Astrocyte (in vitro differentiated cells and primary cell): ENCODE measurements around the gene CHD5. TPM values are rescaled to one million over a fixed set of nuclear protein-coding genes. Genes with fewer than 3 reads are reported as not detected.
A peak's percentile ranks its signal among the peaks of the same experiment; 100 is the strongest.

ENCODE experiments used
- DNase-seq: peaks from one replicate; pipeline ENCODE4 v3.0.0-alpha.2; 2010; ENCODE audit warnings: low read depth
- FAIRE-seq: peaks from 2 replicates; lab custom pipeline; 2011; peaks lifted over from hg19 to GRCh38; lab: Jason Lieb, UNC
- H2AFZ ChIP-seq: 2 replicates; pipeline ENCODE4 v1.6.0; 2012; ENCODE audit warnings: low read depth, low read length, inconsistent platforms
- H3K27ac ChIP-seq: 2 replicates; pipeline ENCODE4 v1.5.1; 2011; ENCODE audit warnings: low read depth, low read length, inconsistent platforms
- H3K27me3 ChIP-seq: 2 replicates; pipeline ENCODE4 v1.6.0; 2011; ENCODE audit warnings: low read length, inconsistent platforms; ENCODE audit not compliant: insufficient read depth
- H3K36me3 ChIP-seq: 2 replicates; pipeline ENCODE4 v1.5.1; 2011; ENCODE audit warnings: low read length, inconsistent platforms; ENCODE audit not compliant: insufficient read depth
- H3K4me1 ChIP-seq: 2 replicates; pipeline ENCODE4 v1.5.1; 2011; ENCODE audit warnings: low read length, inconsistent platforms; ENCODE audit not compliant: insufficient read depth
- H3K4me2 ChIP-seq: 2 replicates; pipeline ENCODE4 v1.6.0; 2012; ENCODE audit warnings: low read length, inconsistent platforms
- H3K4me3 ChIP-seq: 2 replicates; pipeline ENCODE4 v1.5.1; 2011; ENCODE audit warnings: low read depth, mild to moderate bottlenecking, low read length, inconsistent platforms; ENCODE audit not compliant: insufficient read depth
- H3K79me2 ChIP-seq: 2 replicates; pipeline ENCODE4 v1.6.0; 2012; ENCODE audit warnings: mild to moderate bottlenecking, low read length, inconsistent platforms; ENCODE audit not compliant: insufficient read depth
- H3K9ac ChIP-seq: 2 replicates; pipeline ENCODE4 v1.6.0; 2012; ENCODE audit warnings: mild to moderate bottlenecking, low read length, inconsistent platforms
- H3K9me3 ChIP-seq: 2 replicates; pipeline ENCODE4 v1.5.1; 2012; ENCODE audit warnings: low read depth, mild to moderate bottlenecking, low read length, inconsistent platforms; ENCODE audit not compliant: insufficient read depth
- H4K20me1 ChIP-seq: 2 replicates; pipeline ENCODE4 v1.6.0; 2012; ENCODE audit warnings: low read length, inconsistent platforms; ENCODE audit not compliant: insufficient read depth
- H3K27ac Mint-ChIP-seq: one replicate; pipeline ENCODE4 v1.8.0; 2021; ENCODE audit warnings: mild to moderate bottlenecking, mixed read lengths; ENCODE audit not compliant: unreplicated experiment
- H3K27me3 Mint-ChIP-seq: one replicate; pipeline ENCODE4 v1.8.0; 2021; ENCODE audit warnings: low read depth, mixed read lengths; ENCODE audit not compliant: unreplicated experiment
- H3K36me3 Mint-ChIP-seq: one replicate; pipeline ENCODE4 v1.8.0; 2021; ENCODE audit warnings: low read depth, mixed read lengths; ENCODE audit not compliant: unreplicated experiment
- H3K4me1 Mint-ChIP-seq: one replicate; pipeline ENCODE4 v1.8.0; 2021; ENCODE audit warnings: low read depth, mixed read lengths; ENCODE audit not compliant: unreplicated experiment
- H3K4me3 Mint-ChIP-seq: one replicate; pipeline ENCODE4 v1.8.0; 2021; ENCODE audit warnings: mild to moderate bottlenecking, moderate library complexity, mixed read lengths; ENCODE audit not compliant: unreplicated experiment
- H3K9me3 Mint-ChIP-seq: one replicate; pipeline ENCODE4 v1.8.0; 2021; ENCODE audit warnings: mild to moderate bottlenecking, mixed read lengths; ENCODE audit not compliant: unreplicated experiment
- EZH2 ChIP-seq: IDR thresholded peaks from 2 replicates; pipeline ENCODE4 v1.6.1; 2012; ENCODE audit warnings: mild to moderate bottlenecking, low read length, inconsistent platforms; ENCODE audit not compliant: insufficient read depth
- total RNA-seq: library from RNA; stranded (reverse); gene quantifications from 2 replicates; pipeline ENCODE4 v1.2.1, GENCODE V29; 2021
- TF ChIP-seq, protein P1 (sequence below): IDR thresholded peaks from 2 replicates; pipeline ENCODE4 v1.5.1; 2011; ENCODE audit warnings: low read depth, mild to moderate bottlenecking, inconsistent platforms, low read length, moderate library complexity; ENCODE audit not compliant: insufficient read depth

CHD5 gene
- total RNA-seq, 1 donor from 2014 or later, result 0.18 TPM

DNA sequence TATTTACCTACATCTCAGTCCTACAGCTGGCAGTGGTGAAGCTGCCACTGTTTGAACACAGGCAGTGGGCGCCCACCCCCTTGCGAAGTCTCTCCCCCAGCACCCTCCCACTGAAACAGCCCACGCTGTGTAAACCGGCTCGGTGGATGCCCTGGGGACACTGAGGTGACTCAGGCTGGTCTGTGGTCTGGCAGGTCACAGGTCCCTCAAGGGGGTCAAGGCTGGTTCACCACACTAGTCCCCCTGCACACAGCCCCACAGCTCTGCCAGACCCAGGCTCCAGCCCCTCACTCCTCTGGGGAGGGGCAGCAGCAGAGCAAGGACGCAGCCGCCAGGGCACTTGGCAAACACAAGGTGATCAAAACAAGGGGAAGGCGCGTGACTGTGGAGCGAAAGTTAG, 7.6 kb downstream of the CHD5 start:
- Histone ChIP-seq H3K27me3 (peaks cover 16% of the 10 kb centered on the region), H3K9ac (no peak overlapping the region), H4K20me1 (no peaks in the 10 kb centered on the region), H3K79me2 (no peaks in the 10 kb centered on the region), H3K36me3 (no peaks in the 10 kb centered on the region), H2AFZ (no peak overlapping the region), H3K4me1 (no peaks in the 10 kb centered on the region), H3K4me2 (no peak overlapping the region), H3K9me3 (peaks cover 6% of the 10 kb centered on the region), H3K27ac (no peak overlapping the region), H3K4me3 (no peak overlapping the region)
- no peak for DNase-seq
- FAIRE-seq, result no peak
- Mint-ChIP-seq H3K4me3 (no peak overlapping the region), H3K4me1 (no peaks in the 10 kb centered on the region), H3K27ac (no peak overlapping the region), H3K27me3 (peaks cover 32% of the 10 kb centered on the region), H3K9me3 (no peaks in the 10 kb centered on the region), H3K36me3 (no peaks in the 10 kb centered on the region)
- TF ChIP-seq, protein P1, sequence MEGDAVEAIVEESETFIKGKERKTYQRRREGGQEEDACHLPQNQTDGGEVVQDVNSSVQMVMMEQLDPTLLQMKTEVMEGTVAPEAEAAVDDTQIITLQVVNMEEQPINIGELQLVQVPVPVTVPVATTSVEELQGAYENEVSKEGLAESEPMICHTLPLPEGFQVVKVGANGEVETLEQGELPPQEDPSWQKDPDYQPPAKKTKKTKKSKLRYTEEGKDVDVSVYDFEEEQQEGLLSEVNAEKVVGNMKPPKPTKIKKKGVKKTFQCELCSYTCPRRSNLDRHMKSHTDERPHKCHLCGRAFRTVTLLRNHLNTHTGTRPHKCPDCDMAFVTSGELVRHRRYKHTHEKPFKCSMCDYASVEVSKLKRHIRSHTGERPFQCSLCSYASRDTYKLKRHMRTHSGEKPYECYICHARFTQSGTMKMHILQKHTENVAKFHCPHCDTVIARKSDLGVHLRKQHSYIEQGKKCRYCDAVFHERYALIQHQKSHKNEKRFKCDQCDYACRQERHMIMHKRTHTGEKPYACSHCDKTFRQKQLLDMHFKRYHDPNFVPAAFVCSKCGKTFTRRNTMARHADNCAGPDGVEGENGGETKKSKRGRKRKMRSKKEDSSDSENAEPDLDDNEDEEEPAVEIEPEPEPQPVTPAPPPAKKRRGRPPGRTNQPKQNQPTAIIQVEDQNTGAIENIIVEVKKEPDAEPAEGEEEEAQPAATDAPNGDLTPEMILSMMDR, result no peak
- TF ChIP-seq EZH2, result no peak

DNA sequence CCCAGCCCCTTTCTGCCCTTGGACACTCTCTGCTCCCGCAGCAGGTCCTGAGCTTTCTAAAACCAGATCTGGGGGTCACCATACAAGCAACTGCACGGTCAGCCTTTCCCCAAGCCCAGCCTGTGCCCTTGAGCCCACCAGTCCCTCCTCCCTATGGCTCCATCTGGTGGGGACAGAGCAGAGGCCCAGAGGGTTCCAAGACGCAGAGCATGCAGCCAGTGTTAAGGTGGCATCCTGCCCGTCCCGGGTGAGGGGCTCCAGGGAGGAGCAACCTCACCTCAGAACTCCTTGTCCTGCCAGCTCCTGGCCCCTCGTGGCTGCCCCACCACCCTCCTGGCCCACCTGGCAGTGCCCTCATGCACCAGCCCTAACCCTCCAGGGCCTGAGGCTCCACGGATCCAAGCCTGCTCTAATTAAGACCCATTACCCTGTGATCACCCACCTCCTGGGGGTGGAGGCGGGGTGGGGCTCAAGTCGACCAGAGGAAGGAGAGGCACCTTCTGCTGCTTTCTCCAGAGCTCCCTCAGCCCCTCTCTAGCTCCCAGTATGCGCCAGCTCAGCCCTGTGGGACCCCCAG, 8.5 kb downstream of the CHD5 start:
- no peaks in the 10 kb centered on the region for H4K20me1 ChIP-seq
- peaks cover 6% of the 10 kb centered on the region for H3K9me3 ChIP-seq
- Mint-ChIP-seq H3K36me3 (no peaks in the 10 kb centered on the region), H3K27ac (no peak overlapping the region), H3K9me3 (no peaks in the 10 kb centered on the region), H3K27me3 (peaks cover 41% of the 10 kb centered on the region), H3K4me1 (no peaks in the 10 kb centered on the region), H3K4me3 (no peak overlapping the region)
- H3K4me2 ChIP-seq, result no peak overlapping the region
- no peak overlapping the region for H2AFZ ChIP-seq
- DNase-seq (no peak), FAIRE-seq (no peak)
- peaks cover 7% of the 10 kb centered on the region for H3K27me3 ChIP-seq
- no peaks in the 10 kb centered on the region for H3K79me2 ChIP-seq
- H3K27ac ChIP-seq, result no peak overlapping the region
- H3K4me1 ChIP-seq, result no peaks in the 10 kb centered on the region
- TF ChIP-seq, protein P1, result peak; percentile 11
- no peak for TF ChIP-seq EZH2
- H3K9ac ChIP-seq, result no peak overlapping the region
- H3K4me3 ChIP-seq, result no peak overlapping the region
- no peaks in the 10 kb centered on the region for H3K36me3 ChIP-seq

GRCh38 chr1:6170742-6171201, 9.3 kb downstream of the CHD5 start:
- no peaks in the 10 kb centered on the region for H3K36me3 Mint-ChIP-seq
- no peaks in the 10 kb centered on the region for H4K20me1 ChIP-seq
- no peak overlapping the region for H3K27ac ChIP-seq
- H3K9ac ChIP-seq, result no peak overlapping the region
- H3K79me2 ChIP-seq, result no peaks in the 10 kb centered on the region
- no peaks in the 10 kb centered on the region for H3K27me3 ChIP-seq
- no peak overlapping the region for H3K27ac Mint-ChIP-seq
- no peak overlapping the region for H2AFZ ChIP-seq
- no peak for DNase-seq
- H3K4me3 ChIP-seq, result no peak overlapping the region
- peaks cover 46% of the 10 kb centered on the region for H3K27me3 Mint-ChIP-seq
- FAIRE-seq, result no peak
- no peaks in the 10 kb centered on the region for H3K36me3 ChIP-seq
- no peaks in the 10 kb centered on the region for H3K4me1 ChIP-seq
- no peak overlapping the region for H3K4me2 ChIP-seq
- no peaks in the 10 kb centered on the region for H3K4me1 Mint-ChIP-seq
- H3K9me3 Mint-ChIP-seq, result no peaks in the 10 kb centered on the region
- H3K9me3 ChIP-seq, result peaks cover 6% of the 10 kb centered on the region
- TF ChIP-seq EZH2, result no peak
- TF ChIP-seq, protein P1, result no peak
- no peak overlapping the region for H3K4me3 Mint-ChIP-seq
